HepG2 (cell line): ENCODE results near the gene COLGALT1. TPM values are rescaled to one million over a fixed set of nuclear protein-coding genes. Genes with fewer than 3 reads are reported as not detected.
A peak's percentile ranks its signal among the peaks of the same experiment; 100 is the strongest.

ENCODE experiments used
- HDAC1 ChIP-seq: sonication (generic); formaldehyde crosslinking; IDR thresholded peaks from 2 replicates; pipeline ENCODE4 v1.5.1; 2020; ENCODE audit warnings: mild to moderate bottlenecking, missing genetic modification reagents
- NFIC ChIP-seq: IDR thresholded peaks from 2 replicates; pipeline ENCODE4 v1.6.1; 2012; ENCODE audit warnings: mild to moderate bottlenecking, low read length, inconsistent platforms
- NR2F1 ChIP-seq, 2 experiments: fragments of 450-650 bp in 1 of 2; formaldehyde crosslinking in 1 of 2; IDR thresholded peaks; 2 replicates each; pipeline versions ENCODE4 v1.5.0 to v1.6.1; 2016 to 2020; ENCODE audit warnings: mild to moderate bottlenecking in 1 of 2, missing compliant biosample characterization in 1 of 2, missing genetic modification reagents in 1 of 2, moderate library complexity in 1 of 2
- SMAD1 ChIP-seq: sonication (generic); formaldehyde crosslinking; IDR thresholded peaks from 2 replicates; pipeline ENCODE4 v1.4.0; 2020; ENCODE audit warnings: missing genetic modification reagents, low read depth, mild to moderate bottlenecking, borderline replicate concordance
- SMYD3 ChIP-seq: sonication (generic); formaldehyde crosslinking; IDR thresholded peaks from 2 replicates; pipeline ENCODE4 v1.8.1; 2023; ENCODE audit warnings: mild to moderate bottlenecking, missing genetic modification reagents
- SP5 ChIP-seq: IDR thresholded peaks from 2 replicates; pipeline ENCODE4 v1.6.1; 2016; ENCODE audit warnings: low read depth, borderline replicate concordance
- TSC22D2 ChIP-seq: sonication (generic); formaldehyde crosslinking; IDR thresholded peaks from 2 replicates; pipeline ENCODE4 v1.5.1; 2020; ENCODE audit warnings: missing genetic modification reagents, mild to moderate bottlenecking, borderline replicate concordance
- ZBTB8A ChIP-seq: sonication (generic); formaldehyde crosslinking; IDR thresholded peaks from 2 replicates; pipeline ENCODE4 v1.4.0; 2020; ENCODE audit warnings: mild to moderate bottlenecking, low read depth, missing genetic modification reagents, borderline replicate concordance
- ZFP36L1 ChIP-seq: sonication (generic); formaldehyde crosslinking; IDR thresholded peaks from 2 replicates; pipeline ENCODE4 v1.8.0; 2022; ENCODE audit warnings: mild to moderate bottlenecking, missing genetic modification reagents, moderate library complexity
- ZNF101 ChIP-seq: sonication (generic); formaldehyde crosslinking; IDR thresholded peaks from 2 replicates; pipeline ENCODE4 v1.4.0; 2020; ENCODE audit warnings: mild to moderate bottlenecking, low read depth, missing genetic modification reagents, borderline replicate concordance
- ZNF441 ChIP-seq: sonication (generic); formaldehyde crosslinking; IDR thresholded peaks from 2 replicates; pipeline ENCODE4 v1.7.0; 2021; ENCODE audit warnings: missing genetic modification reagents, borderline replicate concordance
- ZNF501 ChIP-seq: sonication (generic); formaldehyde crosslinking; IDR thresholded peaks from 2 replicates; pipeline ENCODE4 v1.5.1; 2020; ENCODE audit warnings: mild to moderate bottlenecking, moderate library complexity, missing genetic modification reagents
- ZNF580 ChIP-seq: IDR thresholded peaks from 2 replicates; pipeline ENCODE4 v1.6.1; 2016; ENCODE audit warnings: low read depth, borderline replicate concordance
- ZNF883 ChIP-seq: sonication (generic); formaldehyde crosslinking; IDR thresholded peaks from 2 replicates; pipeline ENCODE4 v1.5.1; 2020; ENCODE audit warnings: mild to moderate bottlenecking, missing genetic modification reagents; ENCODE audit errors: not compliant biosample characterization
- polyA plus RNA-seq, 8 experiments: library from polyadenylated mRNA; depleted of rRNA in 3 of 8; stranded (reverse) in 7 of 8; unstranded in 1 of 8; fragments of >200 nt; fragmentation: Illumina TruSeq in 4 of 8; extraction: Trizol in 4 of 8; gene quantifications; 2 replicates each; pipeline versions ENCODE4 v1.2.1 to v1.2.3, GENCODE V29; 2011 to 2016; ENCODE audit warnings: low read depth in 4 of 8, missing spikeins in 1 of 8, mixed read lengths in 1 of 8; ENCODE audit not compliant: insufficient read depth in 1 of 8
- total RNA-seq, 5 experiments: library from RNA; depleted of rRNA; stranded (reverse); fragments of >200 nt; fragmentation: Illumina TruSeq; extraction: Trizol; gene quantifications; 2 replicates each; pipeline ENCODE4 v1.2.3, GENCODE V29; 2016; ENCODE audit warnings: low read depth in 1 of 5
- TF ChIP-seq, protein P1 (sequence below): sonication (generic); formaldehyde crosslinking; IDR thresholded peaks from 2 replicates; pipeline ENCODE4 v1.5.0; 2020; ENCODE audit warnings: mild to moderate bottlenecking, missing genetic modification reagents, borderline replicate concordance
- TF ChIP-seq, protein P2 (sequence below): sonication (generic); formaldehyde crosslinking; IDR thresholded peaks from 2 replicates; pipeline ENCODE4 v1.4.0; 2020; ENCODE audit warnings: missing genetic modification reagents
- TF ChIP-seq, protein P3 (sequence below): sonication (generic); formaldehyde crosslinking; IDR thresholded peaks from 2 replicates; pipeline ENCODE4 v1.9.0; 2021; ENCODE audit warnings: missing genetic modification reagents, borderline replicate concordance

COLGALT1 gene
- total and polyA plus RNA-seq, 2 of the 13 experiments (the other 11 are each of a cell fraction or from before 2014, with no cell fraction given), result 58.0 to 211 TPM

DNA sequence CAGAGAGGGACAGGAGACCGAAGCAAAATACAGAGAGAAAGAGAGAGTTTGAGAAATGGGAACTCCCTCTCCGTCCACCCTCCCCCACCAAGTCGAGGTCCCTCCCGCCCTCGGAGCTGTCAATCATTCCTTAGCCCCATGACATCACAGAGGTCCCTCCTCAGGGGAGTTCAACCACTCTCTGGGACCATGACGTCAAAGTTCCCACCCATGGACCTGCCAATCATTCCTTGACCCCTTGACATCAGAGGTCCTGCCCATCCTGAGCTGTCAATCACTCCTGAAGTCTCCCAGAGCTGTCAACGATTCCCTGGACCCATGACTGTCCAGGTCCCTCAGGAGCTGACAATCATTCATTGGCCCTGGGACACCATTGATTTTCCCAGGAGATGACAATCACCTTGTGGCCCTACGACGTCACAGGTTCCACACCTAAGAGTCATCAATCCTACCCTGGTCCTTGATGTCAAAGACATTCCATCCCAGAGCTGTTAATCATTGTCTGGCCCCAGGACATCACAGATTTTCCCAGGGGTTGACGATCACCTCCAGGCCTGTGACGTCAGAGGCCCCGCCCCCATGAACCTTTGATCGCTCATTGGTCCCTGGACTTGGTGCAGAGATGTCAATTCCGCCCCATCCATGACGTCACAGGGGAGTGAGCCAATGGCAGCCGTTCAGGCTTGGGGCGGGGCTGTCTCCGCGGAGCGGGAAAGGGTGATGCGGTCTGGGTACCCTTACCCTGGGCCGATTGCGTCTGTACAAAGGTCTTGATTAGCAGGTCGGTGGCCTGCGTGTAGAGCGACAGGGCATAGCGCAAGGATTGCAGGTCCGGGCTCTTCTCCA is 61.7 kb downstream of the COLGALT1 start (continued):
- TF ChIP-seq, protein P1, sequence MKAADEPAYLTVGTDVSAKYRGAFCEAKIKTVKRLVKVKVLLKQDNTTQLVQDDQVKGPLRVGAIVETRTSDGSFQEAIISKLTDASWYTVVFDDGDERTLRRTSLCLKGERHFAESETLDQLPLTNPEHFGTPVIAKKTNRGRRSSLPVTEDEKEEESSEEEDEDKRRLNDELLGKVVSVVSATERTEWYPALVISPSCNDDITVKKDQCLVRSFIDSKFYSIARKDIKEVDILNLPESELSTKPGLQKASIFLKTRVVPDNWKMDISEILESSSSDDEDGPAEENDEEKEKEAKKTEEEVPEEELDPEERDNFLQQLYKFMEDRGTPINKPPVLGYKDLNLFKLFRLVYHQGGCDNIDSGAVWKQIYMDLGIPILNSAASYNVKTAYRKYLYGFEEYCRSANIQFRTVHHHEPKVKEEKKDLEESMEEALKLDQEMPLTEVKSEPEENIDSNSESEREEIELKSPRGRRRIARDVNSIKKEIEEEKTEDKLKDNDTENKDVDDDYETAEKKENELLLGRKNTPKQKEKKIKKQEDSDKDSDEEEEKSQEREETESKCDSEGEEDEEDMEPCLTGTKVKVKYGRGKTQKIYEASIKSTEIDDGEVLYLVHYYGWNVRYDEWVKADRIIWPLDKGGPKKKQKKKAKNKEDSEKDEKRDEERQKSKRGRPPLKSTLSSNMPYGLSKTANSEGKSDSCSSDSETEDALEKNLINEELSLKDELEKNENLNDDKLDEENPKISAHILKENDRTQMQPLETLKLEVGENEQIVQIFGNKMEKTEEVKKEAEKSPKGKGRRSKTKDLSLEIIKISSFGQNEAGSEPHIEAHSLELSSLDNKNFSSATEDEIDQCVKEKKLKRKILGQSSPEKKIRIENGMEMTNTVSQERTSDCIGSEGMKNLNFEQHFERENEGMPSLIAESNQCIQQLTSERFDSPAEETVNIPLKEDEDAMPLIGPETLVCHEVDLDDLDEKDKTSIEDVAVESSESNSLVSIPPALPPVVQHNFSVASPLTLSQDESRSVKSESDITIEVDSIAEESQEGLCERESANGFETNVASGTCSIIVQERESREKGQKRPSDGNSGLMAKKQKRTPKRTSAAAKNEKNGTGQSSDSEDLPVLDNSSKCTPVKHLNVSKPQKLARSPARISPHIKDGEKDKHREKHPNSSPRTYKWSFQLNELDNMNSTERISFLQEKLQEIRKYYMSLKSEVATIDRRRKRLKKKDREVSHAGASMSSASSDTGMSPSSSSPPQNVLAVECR (CRISPR knock-in tag), result peak; percentile 35; the same call in 1 of the 2 replicates
- TF ChIP-seq NR2F1 (CRISPR knock-in tag; IDR thresholded peaks at IDR 0.05) (peak in 1 of 2 experiments; percentile 64; a peak in 1 of 4 replicates), ZNF101 (CRISPR knock-in tag) (no peak), SP5 (CRISPR knock-in tag) (no peak), SMAD1 (CRISPR knock-in tag) (no peak), ZBTB8A (no peak), TSC22D2 (CRISPR knock-in tag) (no peak), ZNF501 (no peak), HDAC1 (CRISPR knock-in tag) (no peak), ZNF580 (CRISPR knock-in tag) (no peak), ZFP36L1 (CRISPR knock-in tag) (no peak), SMYD3 (CRISPR knock-in tag) (no peak), ZNF883 (CRISPR knock-in tag) (no peak), ZNF441 (CRISPR knock-in tag) (no peak), NFIC (no peak)
- TF ChIP-seq, protein P2, sequence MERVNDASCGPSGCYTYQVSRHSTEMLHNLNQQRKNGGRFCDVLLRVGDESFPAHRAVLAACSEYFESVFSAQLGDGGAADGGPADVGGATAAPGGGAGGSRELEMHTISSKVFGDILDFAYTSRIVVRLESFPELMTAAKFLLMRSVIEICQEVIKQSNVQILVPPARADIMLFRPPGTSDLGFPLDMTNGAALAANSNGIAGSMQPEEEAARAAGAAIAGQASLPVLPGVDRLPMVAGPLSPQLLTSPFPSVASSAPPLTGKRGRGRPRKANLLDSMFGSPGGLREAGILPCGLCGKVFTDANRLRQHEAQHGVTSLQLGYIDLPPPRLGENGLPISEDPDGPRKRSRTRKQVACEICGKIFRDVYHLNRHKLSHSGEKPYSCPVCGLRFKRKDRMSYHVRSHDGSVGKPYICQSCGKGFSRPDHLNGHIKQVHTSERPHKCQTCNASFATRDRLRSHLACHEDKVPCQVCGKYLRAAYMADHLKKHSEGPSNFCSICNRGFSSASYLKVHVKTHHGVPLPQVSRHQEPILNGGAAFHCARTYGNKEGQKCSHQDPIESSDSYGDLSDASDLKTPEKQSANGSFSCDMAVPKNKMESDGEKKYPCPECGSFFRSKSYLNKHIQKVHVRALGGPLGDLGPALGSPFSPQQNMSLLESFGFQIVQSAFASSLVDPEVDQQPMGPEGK (CRISPR knock-in tag), result no peak; the same call in 1 of the 2 replicates
- TF ChIP-seq, protein P3, sequence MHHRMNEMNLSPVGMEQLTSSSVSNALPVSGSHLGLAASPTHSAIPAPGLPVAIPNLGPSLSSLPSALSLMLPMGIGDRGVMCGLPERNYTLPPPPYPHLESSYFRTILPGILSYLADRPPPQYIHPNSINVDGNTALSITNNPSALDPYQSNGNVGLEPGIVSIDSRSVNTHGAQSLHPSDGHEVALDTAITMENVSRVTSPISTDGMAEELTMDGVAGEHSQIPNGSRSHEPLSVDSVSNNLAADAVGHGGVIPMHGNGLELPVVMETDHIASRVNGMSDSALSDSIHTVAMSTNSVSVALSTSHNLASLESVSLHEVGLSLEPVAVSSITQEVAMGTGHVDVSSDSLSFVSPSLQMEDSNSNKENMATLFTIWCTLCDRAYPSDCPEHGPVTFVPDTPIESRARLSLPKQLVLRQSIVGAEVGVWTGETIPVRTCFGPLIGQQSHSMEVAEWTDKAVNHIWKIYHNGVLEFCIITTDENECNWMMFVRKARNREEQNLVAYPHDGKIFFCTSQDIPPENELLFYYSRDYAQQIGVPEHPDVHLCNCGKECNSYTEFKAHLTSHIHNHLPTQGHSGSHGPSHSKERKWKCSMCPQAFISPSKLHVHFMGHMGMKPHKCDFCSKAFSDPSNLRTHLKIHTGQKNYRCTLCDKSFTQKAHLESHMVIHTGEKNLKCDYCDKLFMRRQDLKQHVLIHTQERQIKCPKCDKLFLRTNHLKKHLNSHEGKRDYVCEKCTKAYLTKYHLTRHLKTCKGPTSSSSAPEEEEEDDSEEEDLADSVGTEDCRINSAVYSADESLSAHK (CRISPR knock-in tag), result no peak
